ENCODE data around the gene HECTD4.

- TF ChIP-seq YY1 (IDR thresholded peaks at IDR 0.05; ENCODE audit: insufficient read depth, insufficient read length), result no peak
- TF ChIP-seq SUZ12 (IDR thresholded peaks at IDR 0.05; ENCODE audit: extremely low read depth, insufficient read depth, insufficient read length), result no peak
- TF ChIP-seq ZNF274 (IDR thresholded peaks at IDR 0.05; ENCODE audit: low read depth, low read length), result no peak
Measured at GRCh38 chr12:112381406-112381882, 787 bp downstream of the HECTD4 start.

Measured in NT2/D1 (cell line).